MM.1S (cell line): ENCODE measurements around the gene POU2AF2.

Experiments used
- CTCF ChIP-seq: fragments of 300-600 bp; sonication (generic); IDR thresholded peaks from 2 replicates; pipeline ENCODE4 v1.5.1; 2016; ENCODE audit warnings: antibody characterized with exemption, low read length, mixed read lengths
- EZH2 ChIP-seq: fragments of 300-600 bp; sonication (generic); optimal IDR thresholded peaks from 2 replicates; pipeline ENCODE3; 2017; ENCODE audit warnings: low read depth, mild to moderate bottlenecking, antibody characterized with exemption, low read length, mixed read lengths

- TF ChIP-seq CTCF = no peak
- no peak for TF ChIP-seq EZH2
These were observed 39.7 kb upstream of the POU2AF2 start for GRCh38 chr11:111205632-111206385.
